Natural killer cell (primary cell): ENCODE measurements around the gene CNRIP1. TPM values are rescaled to one million over a fixed set of nuclear protein-coding genes. Genes with fewer than 3 reads are reported as not detected.

ENCODE experiments used
- ATAC-seq, 3 donors: fragments of 150-1000 bp in 2 of 3; fragments of 200-7000 bp in 1 of 3; cut with Tn5 transposase; 1 replicate in 1 of 3; 2 replicates in 2 of 3; pipeline ENCODE4 v1.10.0; 2021; ENCODE audit warnings: mild to moderate bottlenecking in 2 of 3, moderate library complexity in 2 of 3
- DNase-seq, 2 donors: peaks; one replicate each; pipeline versions ENCODE4 v3.0.0 to v3.0.0-alpha.2; 2013 to 2021; ENCODE audit warnings: mixed read lengths in 1 of 2
- H3K27ac ChIP-seq: one replicate; pipeline ENCODE4 v1.5.1; 2013; ENCODE audit warnings: mild to moderate bottlenecking, low read length
- H3K27me3 ChIP-seq: one replicate; pipeline ENCODE4 v1.6.1; 2013; ENCODE audit warnings: low read length; ENCODE audit not compliant: control insufficient read depth, insufficient read depth
- H3K36me3 ChIP-seq: one replicate; pipeline ENCODE4 v1.6.1; 2013; ENCODE audit warnings: low read length; ENCODE audit not compliant: control insufficient read depth, insufficient read depth
- H3K4me1 ChIP-seq: one replicate; pipeline ENCODE4 v1.6.1; 2013; ENCODE audit warnings: low read length; ENCODE audit not compliant: control insufficient read depth, insufficient read depth
- H3K4me3 ChIP-seq: one replicate; pipeline ENCODE4 v1.5.1; 2013; ENCODE audit warnings: low read length
- H3K9me3 ChIP-seq: one replicate; pipeline ENCODE4 v1.6.1; 2013; ENCODE audit warnings: low read length; ENCODE audit not compliant: control insufficient read depth, insufficient read depth
- H3K27ac Mint-ChIP-seq, 2 donors: one replicate each; pipeline ENCODE4 v1.8.0; 2022; ENCODE audit warnings: mild to moderate bottlenecking in 2 of 2, mixed read lengths in 2 of 2, moderate library complexity in 1 of 2
- H3K27me3 Mint-ChIP-seq, 2 donors: one replicate each; pipeline ENCODE4 v1.8.0; 2022; ENCODE audit warnings: low read depth in 2 of 2, mixed read lengths in 2 of 2
- H3K36me3 Mint-ChIP-seq: one replicate; pipeline ENCODE4 v1.8.0; 2022; ENCODE audit warnings: mixed read lengths
- H3K4me1 Mint-ChIP-seq, 2 donors: one replicate each; pipeline ENCODE4 v1.8.0; 2022; ENCODE audit warnings: mixed read lengths in 2 of 2
- H3K4me3 Mint-ChIP-seq: one replicate; pipeline ENCODE4 v1.8.0; 2022; ENCODE audit warnings: mild to moderate bottlenecking, moderate library complexity, mixed read lengths
- H3K9me3 Mint-ChIP-seq, 2 donors: one replicate each; pipeline ENCODE4 v1.8.0; 2022; ENCODE audit warnings: mixed read lengths in 2 of 2
- WGBS: methylation state at CpG from one replicate; pipeline ENCODE4 v1.1.7; 2013; ENCODE audit warnings: missing lambda C conversion rate; ENCODE audit not compliant: insufficient coverage; 5-methylcytosine and 5-hydroxymethylcytosine counted together
- intact Hi-C: fragments of 100-400 bp; cut with micrococcal nuclease; formaldehyde crosslinking; loops from one replicate; pipeline ENCODE4 v1.14.2; 2022
- total RNA-seq, 4 donors: library from RNA; stranded (reverse); fragments of 120-200 nt in 1 of 4; gene quantifications; one replicate each; pipeline versions ENCODE4 v1.2.3 to v1.2.4, GENCODE V29; 2013 to 2022
- TF ChIP-seq, protein P1 (sequence below): fragments of 200-600 bp; IDR thresholded peaks from one replicate; pipeline ENCODE4 v1.8.0; 2022; ENCODE audit warnings: antibody characterized with exemption

The CNRIP1 gene
- total RNA-seq, 3 donors from 2014 or later (not counting 1 experiment from before 2014, with no cell fraction given), result 0.39 to 0.98 TPM; not detected in 1

DNA sequence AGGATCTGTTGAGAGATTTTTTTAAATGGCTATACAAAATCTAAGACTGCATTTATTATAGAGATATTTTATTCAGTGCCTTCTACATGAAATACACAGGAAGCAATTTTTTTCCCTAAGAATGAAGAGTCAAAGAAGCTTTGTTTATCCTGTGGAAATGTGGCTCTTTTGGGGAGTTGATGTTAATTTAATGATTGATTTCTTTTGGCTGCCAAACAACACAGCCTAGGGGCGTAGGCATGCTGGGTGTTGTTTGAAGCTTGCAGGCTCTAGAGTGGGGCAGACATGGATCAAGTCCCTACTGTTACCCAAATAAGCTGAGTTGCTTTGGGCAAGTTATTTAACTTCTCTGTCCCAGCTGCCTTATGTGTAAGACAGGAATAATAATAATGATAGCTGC lies 24.3 kb upstream of the CNRIP1 start:
- DNase-seq (no peak), ATAC-seq (no peak)
- TF ChIP-seq, protein P1, sequence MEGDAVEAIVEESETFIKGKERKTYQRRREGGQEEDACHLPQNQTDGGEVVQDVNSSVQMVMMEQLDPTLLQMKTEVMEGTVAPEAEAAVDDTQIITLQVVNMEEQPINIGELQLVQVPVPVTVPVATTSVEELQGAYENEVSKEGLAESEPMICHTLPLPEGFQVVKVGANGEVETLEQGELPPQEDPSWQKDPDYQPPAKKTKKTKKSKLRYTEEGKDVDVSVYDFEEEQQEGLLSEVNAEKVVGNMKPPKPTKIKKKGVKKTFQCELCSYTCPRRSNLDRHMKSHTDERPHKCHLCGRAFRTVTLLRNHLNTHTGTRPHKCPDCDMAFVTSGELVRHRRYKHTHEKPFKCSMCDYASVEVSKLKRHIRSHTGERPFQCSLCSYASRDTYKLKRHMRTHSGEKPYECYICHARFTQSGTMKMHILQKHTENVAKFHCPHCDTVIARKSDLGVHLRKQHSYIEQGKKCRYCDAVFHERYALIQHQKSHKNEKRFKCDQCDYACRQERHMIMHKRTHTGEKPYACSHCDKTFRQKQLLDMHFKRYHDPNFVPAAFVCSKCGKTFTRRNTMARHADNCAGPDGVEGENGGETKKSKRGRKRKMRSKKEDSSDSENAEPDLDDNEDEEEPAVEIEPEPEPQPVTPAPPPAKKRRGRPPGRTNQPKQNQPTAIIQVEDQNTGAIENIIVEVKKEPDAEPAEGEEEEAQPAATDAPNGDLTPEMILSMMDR, result no peak
- 83% methylated on average over 1 of the region's 1 CpG for WGBS
- intact Hi-C loops, result no loop called here
- Histone ChIP-seq H3K27ac (no peak overlapping the region), H3K4me3 (no peak overlapping the region), H3K4me1 (no peaks in the 10 kb centered on the region), H3K9me3 (no peaks in the 10 kb centered on the region), H3K36me3 (no peaks in the 10 kb centered on the region), H3K27me3 (no peaks in the 10 kb centered on the region)
- H3K27me3 Mint-ChIP-seq, result peaks cover 24 to 34% of the 10 kb centered on the region in 2 donors
- no peaks in the 10 kb centered on the region for H3K4me1 Mint-ChIP-seq
- no peaks in the 10 kb centered on the region for H3K36me3 Mint-ChIP-seq
- H3K27ac Mint-ChIP-seq, result no peak overlapping the region
- H3K4me3 Mint-ChIP-seq, result no peak overlapping the region
- H3K9me3 Mint-ChIP-seq, result no peaks in the 10 kb centered on the region

DNA sequence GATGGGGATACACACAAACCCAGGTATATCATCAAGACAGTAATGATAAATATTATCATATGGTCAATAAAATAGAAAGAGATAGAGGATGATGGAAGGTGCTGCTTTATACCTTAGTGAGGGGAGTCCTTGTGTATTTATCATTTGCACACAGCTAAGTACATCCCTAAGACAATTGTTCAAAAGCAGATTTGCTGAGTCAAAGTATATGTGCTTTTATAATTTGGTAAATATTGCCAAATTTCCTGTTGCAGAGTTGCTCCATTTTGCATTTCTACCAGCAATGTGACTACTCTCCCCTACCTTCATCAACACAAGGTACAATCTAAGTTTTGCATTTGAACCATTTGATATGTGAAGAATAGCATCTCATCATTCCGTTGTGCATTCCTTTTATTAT lies 22.7 kb upstream of the CNRIP1 start:
- H3K27me3 ChIP-seq, result no peaks in the 10 kb centered on the region
- Mint-ChIP-seq H3K36me3 (no peaks in the 10 kb centered on the region), H3K27me3 (peaks cover 21 to 24% of the 10 kb centered on the region in 2 donors), H3K4me3 (no peak overlapping the region), H3K27ac (no peak overlapping the region), H3K4me1 (no peaks in the 10 kb centered on the region), H3K9me3 (no peaks in the 10 kb centered on the region)
- no peaks in the 10 kb centered on the region for H3K36me3 ChIP-seq
- H3K9me3 ChIP-seq, result no peaks in the 10 kb centered on the region
- H3K4me3 ChIP-seq, result no peak overlapping the region
- H3K4me1 ChIP-seq, result no peaks in the 10 kb centered on the region
- TF ChIP-seq, protein P1, result no peak
- no peak overlapping the region for H3K27ac ChIP-seq
- ATAC-seq, result no peak
- WGBS, result 100% methylated on average over 1 of the region's 1 CpG
- DNase-seq, result no peak
- intact Hi-C loops, result no loop called here

DNA sequence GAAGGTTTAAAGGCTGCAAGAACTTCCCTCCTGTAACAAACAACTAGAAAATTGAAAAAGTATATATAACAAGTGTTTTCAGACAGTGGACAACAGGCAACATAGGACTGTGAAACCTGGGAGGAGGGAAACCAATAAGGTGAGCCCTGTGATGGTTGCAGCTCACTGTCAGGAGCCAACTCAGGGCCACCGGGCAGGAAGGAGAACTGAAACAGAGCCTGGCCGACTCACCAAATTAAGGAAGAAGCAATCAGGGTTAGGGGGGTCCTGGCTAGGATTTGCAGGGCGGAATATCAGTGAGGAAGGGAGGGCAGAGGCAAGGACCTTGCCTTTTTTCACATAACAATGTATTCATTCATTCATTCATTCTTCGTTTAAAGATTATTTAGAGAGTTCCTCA lies 21.8 kb upstream of the CNRIP1 start:
- DNase-seq, result no peak
- H3K4me1 ChIP-seq, result no peaks in the 10 kb centered on the region
- no peak overlapping the region for H3K4me3 ChIP-seq
- Mint-ChIP-seq H3K4me1 (no peaks in the 10 kb centered on the region), H3K36me3 (no peaks in the 10 kb centered on the region), H3K4me3 (no peak overlapping the region), H3K9me3 (no peaks in the 10 kb centered on the region), H3K27me3 (peaks cover 17 to 19% of the 10 kb centered on the region in 2 donors), H3K27ac (no peak overlapping the region)
- 62% methylated on average over 4 of the region's 4 CpGs for WGBS
- H3K36me3 ChIP-seq, result no peaks in the 10 kb centered on the region
- no peak overlapping the region for H3K27ac ChIP-seq
- no peaks in the 10 kb centered on the region for H3K27me3 ChIP-seq
- no peak for ATAC-seq
- TF ChIP-seq, protein P1, result no peak
- H3K9me3 ChIP-seq, result no peaks in the 10 kb centered on the region
- intact Hi-C loops, result no loop called here

DNA sequence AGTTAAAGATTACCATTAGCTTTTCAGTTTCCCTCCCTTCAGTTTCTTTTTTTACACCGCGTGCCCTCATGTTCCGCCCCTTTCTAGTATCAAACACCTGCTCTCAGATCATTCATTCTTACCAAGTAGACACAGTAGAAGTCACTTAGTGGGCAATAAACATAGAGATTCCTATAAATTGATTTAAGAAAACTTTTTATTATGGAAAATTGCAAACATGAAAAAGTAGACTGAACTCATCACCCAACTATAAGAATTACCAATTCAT lies 21.2 kb upstream of the CNRIP1 start:
- Mint-ChIP-seq H3K4me3 (no peak overlapping the region), H3K27me3 (peaks cover 15 to 18% of the 10 kb centered on the region in 2 donors), H3K9me3 (no peaks in the 10 kb centered on the region), H3K27ac (no peak overlapping the region), H3K36me3 (no peaks in the 10 kb centered on the region), H3K4me1 (no peaks in the 10 kb centered on the region)
- DNase-seq (no peak), ATAC-seq (no peak)
- Histone ChIP-seq H3K4me3 (no peak overlapping the region), H3K36me3 (no peaks in the 10 kb centered on the region), H3K27me3 (no peaks in the 10 kb centered on the region), H3K27ac (no peak overlapping the region), H3K9me3 (no peaks in the 10 kb centered on the region), H3K4me1 (no peaks in the 10 kb centered on the region)
- WGBS, result no CpG with 5 or more reads among the region's 3 CpGs
- intact Hi-C loops, result no loop called here
- TF ChIP-seq, protein P1, result no peak
